K562 (cell line): Measurements from ENCODE around the gene TRIM33. TPM values are rescaled to one million over a fixed set of nuclear protein-coding genes. Genes with fewer than 3 reads are reported as not detected.

Source experiments
- ATAC-seq: fragments of 200-7000 bp; cut with Tn5 transposase; 3 replicates; pipeline ENCODE4 v1.9.1; 2020; ENCODE audit warnings: moderate library complexity
- BruUV-seq: library from RNA; stranded (reverse); fragments of 400-500 nt; replicated peaks from 2 replicates; lab custom pipeline; 2021; lab: Mats Ljungman, UMichigan
- CTCF ChIA-PET: fragments of 300-600 bp; formaldehyde crosslinking; extraction: SDS; loops from one replicate; lab custom pipeline; 2021; ENCODE audit warnings: low intra/inter-chr PET ratio; lab: Yijun Ruan, JAX
- POLR2A ChIA-PET: fragments of 300-600, 350-650 bp; sonication (Branson Sonifier 250); formaldehyde crosslinking; extraction: SDS; loops from one replicate; lab custom pipeline; 2021; ENCODE audit warnings: antibody characterized with exemption, inconsistent platforms; lab: Yijun Ruan, JAX
- DNase-seq, 4 experiments: peaks; one replicate each; pipeline versions ENCODE4 v3.0.0 to v3.0.0-alpha.2; 2011 to 2018; ENCODE audit warnings: low spot score in 3 of 4, mixed read lengths in 3 of 4; ENCODE audit errors: extremely low read depth in 1 of 4
- FAIRE-seq: peaks from 2 replicates; lab custom pipeline; 2011; peaks lifted over from hg19 to GRCh38; lab: Jason Lieb, UNC
- H2AFZ ChIP-seq: 2 replicates; pipeline ENCODE4 v1.6.0; 2011; ENCODE audit warnings: low read depth, low read length, control low read depth, inconsistent platforms
- H3K27ac ChIP-seq: fragments of 200-600 bp; 3 replicates; pipeline ENCODE4 v1.8.0; 2011; ENCODE audit warnings: low read depth, mild to moderate bottlenecking, control low read depth, inconsistent platforms, low read length, moderate library complexity, mixed read lengths; ENCODE audit errors: extremely low read depth
- H3K27me3 ChIP-seq, 2 experiments: fragments of 300-600 bp in 1 of 2; 2 replicates in 1 of 2; 3 replicates in 1 of 2; pipeline versions ENCODE4 v1.6.0 to v1.8.0; 2011; ENCODE audit warnings: inconsistent platforms in 2 of 2, low read length in 2 of 2, mild to moderate bottlenecking in 1 of 2, mixed read lengths in 1 of 2, moderate library complexity in 1 of 2; ENCODE audit not compliant: control insufficient read depth in 2 of 2, insufficient read depth in 2 of 2
- H3K36me3 ChIP-seq: fragments of 300-600 bp; 3 replicates; pipeline ENCODE4 v1.8.0; 2011; ENCODE audit warnings: mild to moderate bottlenecking, low read length, inconsistent platforms; ENCODE audit not compliant: control insufficient read depth, insufficient read depth
- H3K4me1 ChIP-seq, 2 experiments: fragments of 200-600 bp in 1 of 2; replicated peaks in 1 of 2; 2 replicates in 1 of 2; 3 replicates in 1 of 2; pipeline versions ENCODE4 v1.5.1 to v1.8.0; 2011; ENCODE audit warnings: inconsistent platforms in 2 of 2, low read length in 2 of 2, mild to moderate bottlenecking in 1 of 2, mixed read lengths in 1 of 2, moderate library complexity in 1 of 2; ENCODE audit not compliant: control insufficient read depth in 2 of 2, insufficient read depth in 2 of 2
- H3K4me2 ChIP-seq: 2 replicates; pipeline ENCODE4 v1.6.1; 2011; ENCODE audit warnings: low read length, control low read depth, inconsistent platforms, mixed read lengths; ENCODE audit not compliant: insufficient read depth
- H3K4me3 ChIP-seq: fragments of 200-600 bp; sonication (generic), shearing (Covaris generic); 2 replicates; pipeline ENCODE4 v1.5.1; 2016; ENCODE audit warnings: control low read depth, inconsistent platforms
- H3K79me2 ChIP-seq: fragments of 200-600 bp; 3 replicates; pipeline ENCODE4 v1.8.0; 2011; ENCODE audit warnings: low read length, inconsistent platforms; ENCODE audit not compliant: control insufficient read depth, insufficient read depth
- H3K9ac ChIP-seq, 2 experiments: 2 replicates each; pipeline versions ENCODE4 v1.6.0 to v1.6.1; 2011; ENCODE audit warnings: low read depth in 2 of 2, low read length in 2 of 2, control low read depth in 1 of 2, inconsistent platforms in 1 of 2, mild to moderate bottlenecking in 1 of 2, mixed read lengths in 1 of 2; ENCODE audit not compliant: insufficient read depth in 1 of 2
- H3K9me1 ChIP-seq: one replicate; pipeline ENCODE4 v1.6.0; 2011; ENCODE audit warnings: inconsistent platforms, mild to moderate bottlenecking, low read length, moderate library complexity; ENCODE audit not compliant: control insufficient read depth, insufficient read depth
- H3K9me3 ChIP-seq: replicated peaks from 2 replicates; pipeline ENCODE4 v1.5.1; 2011; ENCODE audit warnings: low read depth, low read length, inconsistent platforms; ENCODE audit not compliant: control insufficient read depth, insufficient read depth
- H4K20me1 ChIP-seq: replicated peaks from 2 replicates; pipeline ENCODE4 v1.6.1; 2011; ENCODE audit warnings: low read length, inconsistent platforms, mixed read lengths; ENCODE audit not compliant: control insufficient read depth, insufficient read depth
- BCOR ChIP-seq: fragments of 450-650 bp; IDR thresholded peaks from 2 replicates; pipeline ENCODE4 v1.6.1; 2016
- HDAC1 ChIP-seq, 2 experiments: fragments of 450-650 bp; IDR thresholded peaks; 2 replicates each; pipeline ENCODE4 v1.6.1; 2016 to 2017; ENCODE audit warnings: inconsistent platforms in 1 of 2, mild to moderate bottlenecking in 1 of 2, moderate library complexity in 1 of 2
- NFXL1 ChIP-seq: fragments of 450-650 bp; formaldehyde crosslinking; IDR thresholded peaks from 2 replicates; pipeline ENCODE4 v1.4.0; 2021; ENCODE audit warnings: mild to moderate bottlenecking
- SMAD3 ChIP-seq: fragments of 450-650 bp; formaldehyde crosslinking; conservative IDR thresholded peaks from 2 replicates; pipeline ENCODE4 v1.4.0; 2020; ENCODE audit warnings: mild to moderate bottlenecking
- THRAP3 ChIP-seq: fragments of 450-650 bp; IDR thresholded peaks from 2 replicates; pipeline ENCODE4 v1.6.1; 2016; ENCODE audit warnings: mild to moderate bottlenecking, inconsistent platforms, borderline replicate concordance
- ZNF586 ChIP-seq: fragments of 450-650 bp; formaldehyde crosslinking; conservative IDR thresholded peaks from 2 replicates; pipeline ENCODE4 v1.4.0; 2020; ENCODE audit warnings: mild to moderate bottlenecking, moderate library complexity
- WGBS: fragments of 100-300 bp; shearing (Covaris generic); methylation state at CpG from one replicate; pipeline ENCODE4 v1.1.6; 2016; ENCODE audit warnings: low coverage, mixed read lengths; ENCODE audit not compliant: insufficient coverage; ENCODE audit errors: missing lambda C conversion rate; 5-methylcytosine and 5-hydroxymethylcytosine counted together
- in situ Hi-C: fragments of 300-500 bp; cut with MboI; formaldehyde crosslinking; loops from 4 replicates; pipeline ENCODE4 v1.15.0; 2018; ENCODE audit warnings: inconsistent platforms, mixed read lengths
- intact Hi-C: fragments of 100-400 bp; cut with micrococcal nuclease; formaldehyde crosslinking; loops from 2 replicates; pipeline ENCODE4 v1.14.2; 2022
- polyA plus RNA-seq, 8 experiments: library from polyadenylated mRNA; depleted of rRNA in 4 of 8; stranded (reverse) in 5 of 8; unstranded in 3 of 8; fragments of >200 nt; fragmentation: Nextera tagmentation in 2 of 8; fragmentation: Illumina TruSeq in 1 of 8; extraction: Ambion mirVana in 2 of 8; extraction: Trizol in 1 of 8; gene quantifications; 2 replicates each; pipeline versions ENCODE4 v1.2.1 to v1.2.3, GENCODE V29; 2011 to 2014; ENCODE audit warnings: inconsistent platforms in 1 of 8, missing spikeins in 1 of 8
- total RNA-seq, 7 experiments: library from RNA; depleted of rRNA in 6 of 7; stranded (reverse); fragments of >200 nt in 6 of 7; fragmentation: Illumina TruSeq in 2 of 7; extraction: Trizol in 2 of 7; gene quantifications; 2 replicates each; pipeline versions ENCODE4 v1.2.1 to v1.2.3, GENCODE V29; 2011 to 2021; ENCODE audit warnings: low replicate concordance in 1 of 7
- TF ChIP-seq, protein P1 (sequence below): fragments of 200-600 bp; sonication (generic); IDR thresholded peaks from one replicate; pipeline ENCODE4 v1.6.1; 2012; ENCODE audit warnings: mild to moderate bottlenecking, low read depth, low read length, inconsistent platforms
- TF ChIP-seq, protein P2 (sequence below), 2 experiments: IDR thresholded peaks in 1 of 2; conservative IDR thresholded peaks in 1 of 2; 2 replicates each; pipeline ENCODE4 v1.6.1; 2016; ENCODE audit warnings: low read depth in 2 of 2, mild to moderate bottlenecking in 1 of 2, missing compliant biosample characterization in 1 of 2, missing genetic modification characterization in 1 of 2, moderate library complexity in 1 of 2

Gene TRIM33
- total and polyA plus RNA-seq, 9 of the 15 experiments (the other 6 are each of a cell fraction or from before 2014, with no cell fraction given): 9.3 to 58.4 (median 40.2) TPM

DNA sequence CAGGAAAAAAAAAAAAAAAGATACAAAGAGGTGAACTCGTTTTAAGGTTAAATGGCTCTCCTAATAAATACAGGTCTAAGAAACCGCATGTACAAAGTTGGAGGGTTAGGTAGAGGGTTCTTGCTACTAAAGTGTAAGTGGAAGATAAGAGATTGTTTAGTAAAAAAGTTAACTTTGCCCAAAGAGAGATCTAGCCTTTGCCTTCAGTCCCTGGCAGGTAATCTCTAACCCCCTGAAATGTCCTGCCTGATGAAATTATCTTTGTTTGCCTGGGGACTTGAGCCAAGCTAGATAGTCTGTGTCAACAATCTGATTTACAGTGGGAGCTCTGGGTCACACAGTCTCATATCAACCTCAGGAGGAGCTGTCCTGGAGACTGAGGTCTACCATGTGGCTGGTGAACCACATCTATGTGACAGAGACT lies 57.6 kb downstream of the TRIM33 start:
- ATAC-seq (peak; percentile 89), FAIRE-seq (peak; percentile 79), DNase-seq (peak in 3 of 4 experiments; percentile 23 to 84 (median 64))
- WGBS: 3% methylated on average over 2 of the region's 2 CpGs
- Histone ChIP-seq H3K9ac (no peak overlapping the region), H4K20me1 (peaks cover 6% of the 10 kb centered on the region; the same call in 1 of the 2 replicates), H3K79me2 (peaks cover 8% of the 10 kb centered on the region; the same call in 1 of the 3 replicates), H3K4me1 (peaks cover 7 to 23% of the 10 kb centered on the region in 2 experiments; a peak in 4 of 5 replicates), H3K4me3 (no peak overlapping the region), H2AFZ (no peak overlapping the region), H3K27me3 (no peaks in the 10 kb centered on the region), H3K4me2 (0 out of 2 replicates have a peak overlapping the region, but pooled peaks have one; percentile 22), H3K9me3 (peaks cover 3% of the 10 kb centered on the region; the same call in 1 of the 2 replicates), H3K27ac (peak overlapping the region; percentile 47; the same call in 2 of the 3 replicates), H3K9me1 (no peaks in the 10 kb centered on the region), H3K36me3 (peaks cover 82% of the 10 kb centered on the region)
- intact Hi-C loops (no loop called here), in situ Hi-C loops (no loop called here)
- no TSS peak for BruUV-seq
- ChIA-PET POLR2A (interaction anchor here (0.7 to 2.0 kb wide), 2 partner anchors 10 to 11 kb away, joined by 3 to 8 read pairs; no protein-coding TSS in a partner anchor), CTCF (no interaction called here)
- TF ChIP-seq BCOR (no peak), ZNF586 (CRISPR knock-in tag) (no peak), HDAC1 (IDR thresholded peaks at IDR 0.05) (peak; percentile 59 to 78; a peak in 1 of 4 replicates), NFXL1 (no peak), THRAP3 (no peak), SMAD3 (CRISPR knock-in tag) (no peak)
- TF ChIP-seq, protein P1, sequence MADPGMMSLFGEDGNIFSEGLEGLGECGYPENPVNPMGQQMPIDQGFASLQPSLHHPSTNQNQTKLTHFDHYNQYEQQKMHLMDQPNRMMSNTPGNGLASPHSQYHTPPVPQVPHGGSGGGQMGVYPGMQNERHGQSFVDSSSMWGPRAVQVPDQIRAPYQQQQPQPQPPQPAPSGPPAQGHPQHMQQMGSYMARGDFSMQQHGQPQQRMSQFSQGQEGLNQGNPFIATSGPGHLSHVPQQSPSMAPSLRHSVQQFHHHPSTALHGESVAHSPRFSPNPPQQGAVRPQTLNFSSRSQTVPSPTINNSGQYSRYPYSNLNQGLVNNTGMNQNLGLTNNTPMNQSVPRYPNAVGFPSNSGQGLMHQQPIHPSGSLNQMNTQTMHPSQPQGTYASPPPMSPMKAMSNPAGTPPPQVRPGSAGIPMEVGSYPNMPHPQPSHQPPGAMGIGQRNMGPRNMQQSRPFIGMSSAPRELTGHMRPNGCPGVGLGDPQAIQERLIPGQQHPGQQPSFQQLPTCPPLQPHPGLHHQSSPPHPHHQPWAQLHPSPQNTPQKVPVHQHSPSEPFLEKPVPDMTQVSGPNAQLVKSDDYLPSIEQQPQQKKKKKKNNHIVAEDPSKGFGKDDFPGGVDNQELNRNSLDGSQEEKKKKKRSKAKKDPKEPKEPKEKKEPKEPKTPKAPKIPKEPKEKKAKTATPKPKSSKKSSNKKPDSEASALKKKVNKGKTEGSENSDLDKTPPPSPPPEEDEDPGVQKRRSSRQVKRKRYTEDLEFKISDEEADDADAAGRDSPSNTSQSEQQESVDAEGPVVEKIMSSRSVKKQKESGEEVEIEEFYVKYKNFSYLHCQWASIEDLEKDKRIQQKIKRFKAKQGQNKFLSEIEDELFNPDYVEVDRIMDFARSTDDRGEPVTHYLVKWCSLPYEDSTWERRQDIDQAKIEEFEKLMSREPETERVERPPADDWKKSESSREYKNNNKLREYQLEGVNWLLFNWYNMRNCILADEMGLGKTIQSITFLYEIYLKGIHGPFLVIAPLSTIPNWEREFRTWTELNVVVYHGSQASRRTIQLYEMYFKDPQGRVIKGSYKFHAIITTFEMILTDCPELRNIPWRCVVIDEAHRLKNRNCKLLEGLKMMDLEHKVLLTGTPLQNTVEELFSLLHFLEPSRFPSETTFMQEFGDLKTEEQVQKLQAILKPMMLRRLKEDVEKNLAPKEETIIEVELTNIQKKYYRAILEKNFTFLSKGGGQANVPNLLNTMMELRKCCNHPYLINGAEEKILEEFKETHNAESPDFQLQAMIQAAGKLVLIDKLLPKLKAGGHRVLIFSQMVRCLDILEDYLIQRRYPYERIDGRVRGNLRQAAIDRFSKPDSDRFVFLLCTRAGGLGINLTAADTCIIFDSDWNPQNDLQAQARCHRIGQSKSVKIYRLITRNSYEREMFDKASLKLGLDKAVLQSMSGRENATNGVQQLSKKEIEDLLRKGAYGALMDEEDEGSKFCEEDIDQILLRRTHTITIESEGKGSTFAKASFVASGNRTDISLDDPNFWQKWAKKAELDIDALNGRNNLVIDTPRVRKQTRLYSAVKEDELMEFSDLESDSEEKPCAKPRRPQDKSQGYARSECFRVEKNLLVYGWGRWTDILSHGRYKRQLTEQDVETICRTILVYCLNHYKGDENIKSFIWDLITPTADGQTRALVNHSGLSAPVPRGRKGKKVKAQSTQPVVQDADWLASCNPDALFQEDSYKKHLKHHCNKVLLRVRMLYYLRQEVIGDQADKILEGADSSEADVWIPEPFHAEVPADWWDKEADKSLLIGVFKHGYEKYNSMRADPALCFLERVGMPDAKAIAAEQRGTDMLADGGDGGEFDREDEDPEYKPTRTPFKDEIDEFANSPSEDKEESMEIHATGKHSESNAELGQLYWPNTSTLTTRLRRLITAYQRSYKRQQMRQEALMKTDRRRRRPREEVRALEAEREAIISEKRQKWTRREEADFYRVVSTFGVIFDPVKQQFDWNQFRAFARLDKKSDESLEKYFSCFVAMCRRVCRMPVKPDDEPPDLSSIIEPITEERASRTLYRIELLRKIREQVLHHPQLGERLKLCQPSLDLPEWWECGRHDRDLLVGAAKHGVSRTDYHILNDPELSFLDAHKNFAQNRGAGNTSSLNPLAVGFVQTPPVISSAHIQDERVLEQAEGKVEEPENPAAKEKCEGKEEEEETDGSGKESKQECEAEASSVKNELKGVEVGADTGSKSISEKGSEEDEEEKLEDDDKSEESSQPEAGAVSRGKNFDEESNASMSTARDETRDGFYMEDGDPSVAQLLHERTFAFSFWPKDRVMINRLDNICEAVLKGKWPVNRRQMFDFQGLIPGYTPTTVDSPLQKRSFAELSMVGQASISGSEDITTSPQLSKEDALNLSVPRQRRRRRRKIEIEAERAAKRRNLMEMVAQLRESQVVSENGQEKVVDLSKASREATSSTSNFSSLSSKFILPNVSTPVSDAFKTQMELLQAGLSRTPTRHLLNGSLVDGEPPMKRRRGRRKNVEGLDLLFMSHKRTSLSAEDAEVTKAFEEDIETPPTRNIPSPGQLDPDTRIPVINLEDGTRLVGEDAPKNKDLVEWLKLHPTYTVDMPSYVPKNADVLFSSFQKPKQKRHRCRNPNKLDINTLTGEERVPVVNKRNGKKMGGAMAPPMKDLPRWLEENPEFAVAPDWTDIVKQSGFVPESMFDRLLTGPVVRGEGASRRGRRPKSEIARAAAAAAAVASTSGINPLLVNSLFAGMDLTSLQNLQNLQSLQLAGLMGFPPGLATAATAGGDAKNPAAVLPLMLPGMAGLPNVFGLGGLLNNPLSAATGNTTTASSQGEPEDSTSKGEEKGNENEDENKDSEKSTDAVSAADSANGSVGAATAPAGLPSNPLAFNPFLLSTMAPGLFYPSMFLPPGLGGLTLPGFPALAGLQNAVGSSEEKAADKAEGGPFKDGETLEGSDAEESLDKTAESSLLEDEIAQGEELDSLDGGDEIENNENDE: no peak
- TF ChIP-seq, protein P2, sequence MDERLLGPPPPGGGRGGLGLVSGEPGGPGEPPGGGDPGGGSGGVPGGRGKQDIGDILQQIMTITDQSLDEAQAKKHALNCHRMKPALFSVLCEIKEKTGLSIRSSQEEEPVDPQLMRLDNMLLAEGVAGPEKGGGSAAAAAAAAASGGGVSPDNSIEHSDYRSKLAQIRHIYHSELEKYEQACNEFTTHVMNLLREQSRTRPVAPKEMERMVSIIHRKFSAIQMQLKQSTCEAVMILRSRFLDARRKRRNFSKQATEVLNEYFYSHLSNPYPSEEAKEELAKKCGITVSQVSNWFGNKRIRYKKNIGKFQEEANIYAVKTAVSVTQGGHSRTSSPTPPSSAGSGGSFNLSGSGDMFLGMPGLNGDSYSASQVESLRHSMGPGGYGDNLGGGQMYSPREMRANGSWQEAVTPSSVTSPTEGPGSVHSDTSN (CRISPR knock-in tag; IDR thresholded peaks at IDR 0.05; ENCODE audit: low read depth): no peak
- TF ChIP-seq, protein P2 (tag; conservative IDR thresholded peaks at IDR 0.05; ENCODE audit: low read depth): peak; percentile 84
